ENCODE results near the gene RPS6KA1.

RPS6KA1 gene

DNA sequence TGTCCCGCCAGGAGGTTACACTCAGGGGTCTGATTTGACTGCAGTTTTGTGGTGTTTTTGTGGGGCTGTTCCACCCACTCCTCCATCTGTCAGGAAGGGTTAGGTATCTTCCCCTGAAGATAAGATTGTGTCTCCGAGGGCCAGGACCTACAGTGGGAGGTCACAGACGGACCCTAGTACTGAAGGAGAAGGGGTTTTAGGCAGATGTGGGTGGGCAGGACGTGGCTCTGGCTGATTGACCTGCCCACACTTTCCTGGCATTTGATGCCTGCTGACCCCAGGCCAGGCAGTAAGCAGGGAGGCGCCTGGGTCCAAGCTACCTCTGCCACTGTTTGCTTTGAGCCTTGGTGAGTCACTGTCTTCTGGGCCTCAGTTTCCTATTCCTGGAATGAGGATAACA lies 13.9 kb downstream of the RPS6KA1 start:
- TF ChIP-seq, protein P1, sequence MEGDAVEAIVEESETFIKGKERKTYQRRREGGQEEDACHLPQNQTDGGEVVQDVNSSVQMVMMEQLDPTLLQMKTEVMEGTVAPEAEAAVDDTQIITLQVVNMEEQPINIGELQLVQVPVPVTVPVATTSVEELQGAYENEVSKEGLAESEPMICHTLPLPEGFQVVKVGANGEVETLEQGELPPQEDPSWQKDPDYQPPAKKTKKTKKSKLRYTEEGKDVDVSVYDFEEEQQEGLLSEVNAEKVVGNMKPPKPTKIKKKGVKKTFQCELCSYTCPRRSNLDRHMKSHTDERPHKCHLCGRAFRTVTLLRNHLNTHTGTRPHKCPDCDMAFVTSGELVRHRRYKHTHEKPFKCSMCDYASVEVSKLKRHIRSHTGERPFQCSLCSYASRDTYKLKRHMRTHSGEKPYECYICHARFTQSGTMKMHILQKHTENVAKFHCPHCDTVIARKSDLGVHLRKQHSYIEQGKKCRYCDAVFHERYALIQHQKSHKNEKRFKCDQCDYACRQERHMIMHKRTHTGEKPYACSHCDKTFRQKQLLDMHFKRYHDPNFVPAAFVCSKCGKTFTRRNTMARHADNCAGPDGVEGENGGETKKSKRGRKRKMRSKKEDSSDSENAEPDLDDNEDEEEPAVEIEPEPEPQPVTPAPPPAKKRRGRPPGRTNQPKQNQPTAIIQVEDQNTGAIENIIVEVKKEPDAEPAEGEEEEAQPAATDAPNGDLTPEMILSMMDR (IDR thresholded peaks at IDR 0.05; ENCODE audit: borderline replicate concordance, insufficient read depth, low read depth, low read length): no peak
- H3K4me3 ChIP-seq (ENCODE audit: low read depth, low read length): peak overlapping the region; percentile 51

DNA sequence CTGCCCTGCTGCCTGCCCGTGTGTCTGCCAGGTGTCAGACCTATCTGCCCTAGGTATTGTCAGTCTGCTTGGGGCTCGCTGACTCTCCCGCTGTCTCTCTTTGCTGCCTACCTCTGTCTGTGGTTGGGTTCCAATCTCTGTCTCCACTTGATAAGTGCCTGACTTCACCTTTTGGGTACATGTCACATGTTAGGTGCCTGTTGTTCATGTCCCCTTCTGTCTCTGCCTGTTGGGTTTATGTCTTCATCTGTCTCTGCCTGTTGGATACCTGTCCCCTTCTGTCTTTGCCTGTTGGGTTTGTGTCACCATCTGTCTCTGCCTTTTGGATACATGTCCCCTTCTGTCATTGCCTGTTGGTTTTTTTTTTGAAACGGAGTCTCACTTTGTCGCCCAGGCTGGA lies 14.6 kb downstream of the RPS6KA1 start:
- H3K4me3 ChIP-seq (ENCODE audit: low read depth, low read length): peak overlapping the region; percentile 51
- TF ChIP-seq, protein P1 (IDR thresholded peaks at IDR 0.05; ENCODE audit: borderline replicate concordance, insufficient read depth, low read depth, low read length): no peak

GRCh38 chr1:26545969-26546323 lies 16.4 kb downstream of the RPS6KA1 start:
- TF ChIP-seq, protein P1 (IDR thresholded peaks at IDR 0.05; ENCODE audit: borderline replicate concordance, insufficient read depth, low read depth, low read length): no peak
- H3K4me3 ChIP-seq (ENCODE audit: low read depth, low read length): peak overlapping the region; percentile 96

DNA sequence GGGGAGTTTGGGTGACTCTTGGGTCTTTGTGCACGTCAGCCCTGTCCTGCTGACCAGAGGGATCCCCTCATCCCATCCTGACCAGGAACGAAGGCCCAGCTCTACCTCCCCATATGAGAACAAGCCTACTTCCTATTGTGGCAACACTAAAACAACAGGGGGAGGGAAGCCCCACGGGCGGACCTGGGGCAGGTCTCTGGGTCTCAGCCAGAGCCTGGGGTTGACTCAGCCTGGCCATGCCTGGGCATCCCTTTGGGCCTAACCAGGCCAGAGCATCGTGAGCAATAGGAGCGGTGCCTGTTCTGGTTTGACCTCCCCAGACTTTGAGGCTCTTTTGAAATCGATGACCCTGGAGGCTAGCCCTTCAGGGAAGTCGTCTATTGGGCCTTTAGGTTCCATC lies 16.8 kb downstream of the RPS6KA1 start:
- H3K4me3 ChIP-seq (ENCODE audit: low read depth, low read length): peak overlapping the region; percentile 96
- TF ChIP-seq, protein P1 (IDR thresholded peaks at IDR 0.05; ENCODE audit: borderline replicate concordance, insufficient read depth, low read depth, low read length): no peak

DNA sequence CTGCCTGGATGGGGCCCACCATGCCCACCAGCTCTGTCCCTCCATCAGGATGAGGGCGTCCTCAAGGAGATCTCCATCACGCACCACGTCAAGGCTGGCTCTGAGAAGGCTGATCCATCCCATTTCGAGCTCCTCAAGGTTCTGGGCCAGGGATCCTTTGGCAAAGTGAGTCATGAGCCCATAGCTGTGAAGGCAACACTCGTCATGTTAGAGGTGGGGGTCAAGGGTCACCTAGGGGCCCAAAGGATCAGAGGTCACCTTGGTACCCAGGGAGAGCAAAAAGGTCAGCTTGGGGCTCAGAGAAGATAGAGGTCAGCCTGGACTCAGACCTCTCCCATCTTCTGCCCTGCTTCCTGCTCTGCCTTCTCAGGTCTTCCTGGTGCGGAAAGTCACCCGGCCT lies 17.3 kb downstream of the RPS6KA1 start:
- TF ChIP-seq, protein P1 (IDR thresholded peaks at IDR 0.05; ENCODE audit: borderline replicate concordance, insufficient read depth, low read depth, low read length): no peak
- peak overlapping the region; percentile 96 for H3K4me3 ChIP-seq (ENCODE audit: low read depth, low read length)

- TF ChIP-seq, protein P1 (IDR thresholded peaks at IDR 0.05; ENCODE audit: borderline replicate concordance, insufficient read depth, low read depth, low read length): no peak
- H3K4me3 ChIP-seq (ENCODE audit: low read depth, low read length): no peak overlapping the region
Measured at GRCh38 chr1:26548841-26549240, 19.3 kb downstream of the RPS6KA1 start.

GRCh38 chr1:26550946-26551345 lies 21.4 kb downstream of the RPS6KA1 start:
- TF ChIP-seq, protein P1 (IDR thresholded peaks at IDR 0.05; ENCODE audit: borderline replicate concordance, insufficient read depth, low read depth, low read length): no peak
- H3K4me3 ChIP-seq (ENCODE audit: low read depth, low read length): no peak overlapping the region

Measured in GM12875 (cell line).